GM19099 (cell line): ENCODE measurements around the gene CCR4.

Source experiments
- POLR2A ChIP-seq: IDR thresholded peaks from 3 replicates; pipeline ENCODE4 v1.6.1; 2011; ENCODE audit warnings: low read depth; ENCODE audit not compliant: insufficient read length; ENCODE audit errors: extremely low read depth

Gene CCR4

GRCh38 chr3:32948625-32949445, 2.6 kb upstream of the CCR4 start:
- no peak for TF ChIP-seq POLR2A

- TF ChIP-seq POLR2A, result no peak
These were observed 928 bp upstream of the CCR4 start for GRCh38 chr3:32950516-32950915.

- no peak for TF ChIP-seq POLR2A
These were observed 1.1 kb downstream of the CCR4 start for GRCh38 chr3:32952369-32953077.

- TF ChIP-seq POLR2A, result no peak
These were observed 3.1 kb downstream of the CCR4 start for GRCh38 chr3:32954506-32954905.

- TF ChIP-seq POLR2A, result no peak
These were observed 5.5 kb downstream of the CCR4 start for GRCh38 chr3:32956750-32957570.

- no peak for TF ChIP-seq POLR2A
These were observed 7.1 kb downstream of the CCR4 start for GRCh38 chr3:32958509-32958908.

- no peak for TF ChIP-seq POLR2A
These were observed 7.9 kb downstream of the CCR4 start for GRCh38 chr3:32959371-32959770.

GRCh38 chr3:32960404-32961170, 9.1 kb downstream of the CCR4 start:
- no peak for TF ChIP-seq POLR2A

- TF ChIP-seq POLR2A, result no peak
These were observed 9.8 kb downstream of the CCR4 start for GRCh38 chr3:32961189-32961715.

- TF ChIP-seq POLR2A, result no peak
These were observed 12.4 kb downstream of the CCR4 start for GRCh38 chr3:32963871-32964270.

GRCh38 chr3:32968166-32968919, 16.9 kb downstream of the CCR4 start:
- no peak for TF ChIP-seq POLR2A

- no peak for TF ChIP-seq POLR2A
These were observed 17.5 kb downstream of the CCR4 start for GRCh38 chr3:32968920-32969389.

- no peak for TF ChIP-seq POLR2A
These were observed 18.2 kb downstream of the CCR4 start for GRCh38 chr3:32969656-32970055.
